Parathyroid adenoma (tissue), 2 donors: ENCODE data around the gene CEP128.

Source experiments
- H2AFZ ChIP-seq: fragments of 300-600 bp; sonication (generic); one replicate; pipeline ENCODE4 v1.7.0; 2017; ENCODE audit warnings: antibody characterized with exemption, mild to moderate bottlenecking
- H3K27ac ChIP-seq: fragments of 300-600 bp; sonication (generic); one replicate; pipeline ENCODE4 v1.7.0; 2017
- H3K27me3 ChIP-seq: fragments of 300-600 bp; sonication (generic); one replicate; pipeline ENCODE4 v1.7.0; 2017; ENCODE audit warnings: low read length; ENCODE audit not compliant: control insufficient read depth, insufficient read depth
- H3K36me3 ChIP-seq: fragments of 300-600 bp; sonication (generic); one replicate; pipeline ENCODE4 v1.7.0; 2017; ENCODE audit warnings: low read length; ENCODE audit not compliant: control insufficient read depth, insufficient read depth
- H3K4me1 ChIP-seq: fragments of 300-600 bp; sonication (generic); one replicate; pipeline ENCODE4 v1.7.0; 2017; ENCODE audit warnings: control low read depth
- H3K4me2 ChIP-seq: fragments of 300-600 bp; sonication (generic); one replicate; pipeline ENCODE4 v1.7.0; 2017; ENCODE audit warnings: low read length
- H3K4me3 ChIP-seq: fragments of 300-600 bp; sonication (generic); one replicate; pipeline ENCODE4 v1.7.0; 2017; ENCODE audit warnings: low read depth, low read length
- H3K79me2 ChIP-seq: fragments of 300-600 bp; sonication (generic); one replicate; pipeline ENCODE4 v1.7.0; 2017; ENCODE audit warnings: control low read depth
- H3K9ac ChIP-seq: fragments of 300-600 bp; sonication (generic); one replicate; pipeline ENCODE4 v1.7.0; 2017; ENCODE audit warnings: mild to moderate bottlenecking
- H3K9me3 ChIP-seq: fragments of 300-600 bp; sonication (generic); one replicate; pipeline ENCODE4 v1.7.0; 2017; ENCODE audit warnings: low read length; ENCODE audit not compliant: control insufficient read depth
- TF ChIP-seq, protein P1 (sequence below): fragments of 300-600 bp; sonication (generic); IDR thresholded peaks from one replicate; pipeline ENCODE4 v1.7.0; 2017; ENCODE audit warnings: antibody characterized with exemption, mild to moderate bottlenecking
- donor health status: primary hyperparathyroidism.

Gene CEP128

GRCh38 chr14:80628547-80628946, 313.0 kb downstream of the CEP128 start:
- Histone ChIP-seq H3K27ac (no peak overlapping the region), H2AFZ (no peak overlapping the region), H3K4me1 (no peaks in the 10 kb centered on the region), H3K79me2 (no peaks in the 10 kb centered on the region), H3K9ac (no peak overlapping the region), H3K4me2 (no peak overlapping the region), H3K36me3 (no peaks in the 10 kb centered on the region), H3K4me3 (no peak overlapping the region), H3K27me3 (no peaks in the 10 kb centered on the region), H3K9me3 (no peaks in the 10 kb centered on the region)
- TF ChIP-seq, protein P1, sequence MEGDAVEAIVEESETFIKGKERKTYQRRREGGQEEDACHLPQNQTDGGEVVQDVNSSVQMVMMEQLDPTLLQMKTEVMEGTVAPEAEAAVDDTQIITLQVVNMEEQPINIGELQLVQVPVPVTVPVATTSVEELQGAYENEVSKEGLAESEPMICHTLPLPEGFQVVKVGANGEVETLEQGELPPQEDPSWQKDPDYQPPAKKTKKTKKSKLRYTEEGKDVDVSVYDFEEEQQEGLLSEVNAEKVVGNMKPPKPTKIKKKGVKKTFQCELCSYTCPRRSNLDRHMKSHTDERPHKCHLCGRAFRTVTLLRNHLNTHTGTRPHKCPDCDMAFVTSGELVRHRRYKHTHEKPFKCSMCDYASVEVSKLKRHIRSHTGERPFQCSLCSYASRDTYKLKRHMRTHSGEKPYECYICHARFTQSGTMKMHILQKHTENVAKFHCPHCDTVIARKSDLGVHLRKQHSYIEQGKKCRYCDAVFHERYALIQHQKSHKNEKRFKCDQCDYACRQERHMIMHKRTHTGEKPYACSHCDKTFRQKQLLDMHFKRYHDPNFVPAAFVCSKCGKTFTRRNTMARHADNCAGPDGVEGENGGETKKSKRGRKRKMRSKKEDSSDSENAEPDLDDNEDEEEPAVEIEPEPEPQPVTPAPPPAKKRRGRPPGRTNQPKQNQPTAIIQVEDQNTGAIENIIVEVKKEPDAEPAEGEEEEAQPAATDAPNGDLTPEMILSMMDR = no peak

- H3K27me3 ChIP-seq = no peaks in the 10 kb centered on the region
Measured at GRCh38 chr14:80627745-80628144, 313.8 kb downstream of the CEP128 start.

DNA sequence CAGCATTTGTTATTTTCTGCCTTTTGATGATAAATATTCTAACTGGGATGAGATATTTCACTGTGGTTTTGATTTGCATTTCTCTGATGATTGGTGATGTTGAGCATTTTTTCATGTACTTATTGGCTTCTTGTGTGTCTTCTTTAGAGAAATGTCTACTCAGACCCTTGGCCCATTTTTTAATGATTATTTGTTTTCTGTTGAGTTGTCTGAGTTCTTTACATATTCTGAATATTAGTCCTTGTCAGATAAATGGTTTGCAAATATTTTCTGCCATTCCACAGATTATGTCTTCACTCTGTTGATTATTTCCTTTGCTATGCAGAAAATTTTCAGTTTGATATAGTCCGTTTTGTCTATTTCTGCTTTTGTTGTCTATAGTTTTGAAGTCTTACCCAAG, 317.0 kb downstream of the CEP128 start:
- no peak overlapping the region for H3K4me3 ChIP-seq
- no peaks in the 10 kb centered on the region for H3K4me1 ChIP-seq
- H3K4me2 ChIP-seq = no peak overlapping the region
- H2AFZ ChIP-seq = no peak overlapping the region
- no peak overlapping the region for H3K9ac ChIP-seq
- TF ChIP-seq, protein P1 = no peak
- H3K9me3 ChIP-seq = no peaks in the 10 kb centered on the region
- H3K27ac ChIP-seq = no peak overlapping the region
- H3K36me3 ChIP-seq = no peaks in the 10 kb centered on the region
- no peaks in the 10 kb centered on the region for H3K79me2 ChIP-seq
- H3K27me3 ChIP-seq = no peaks in the 10 kb centered on the region

More at GRCh38 chr14:80627745-80628144, 313.8 kb downstream of the CEP128 start:
- Histone ChIP-seq H3K4me3 (no peak overlapping the region), H3K27ac (no peak overlapping the region), H3K79me2 (no peaks in the 10 kb centered on the region), H3K36me3 (no peaks in the 10 kb centered on the region), H2AFZ (no peak overlapping the region), H3K4me1 (no peaks in the 10 kb centered on the region), H3K4me2 (no peak overlapping the region), H3K9ac (no peak overlapping the region), H3K9me3 (no peaks in the 10 kb centered on the region)
- TF ChIP-seq, protein P1 = no peak

DNA sequence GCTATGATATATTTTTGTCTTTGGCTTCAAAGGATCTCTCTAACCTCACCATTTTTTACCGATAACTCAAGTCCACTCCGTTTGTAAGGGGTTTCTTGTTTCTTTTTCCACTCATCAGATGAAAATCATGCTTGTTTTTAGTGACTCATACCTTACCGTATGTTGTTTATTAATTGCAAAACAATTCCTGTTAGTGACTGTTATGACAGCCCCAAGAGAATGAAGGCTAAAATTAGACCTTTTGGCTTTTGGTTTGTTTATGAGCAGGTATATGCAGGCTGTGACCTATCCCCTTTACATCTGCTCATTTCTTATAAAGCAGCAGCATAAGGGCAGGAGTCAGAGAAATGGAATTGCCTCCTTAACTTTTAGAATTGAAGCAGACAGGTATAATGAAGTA, 319.8 kb downstream of the CEP128 start:
- Histone ChIP-seq H3K27me3 (no peaks in the 10 kb centered on the region), H3K4me3 (no peak overlapping the region), H3K9ac (no peak overlapping the region), H3K27ac (no peak overlapping the region), H3K79me2 (no peaks in the 10 kb centered on the region), H3K9me3 (no peaks in the 10 kb centered on the region), H2AFZ (no peak overlapping the region), H3K4me1 (no peaks in the 10 kb centered on the region), H3K4me2 (no peak overlapping the region), H3K36me3 (no peaks in the 10 kb centered on the region)
- TF ChIP-seq, protein P1 = no peak

GRCh38 chr14:80620434-80620833, 321.1 kb downstream of the CEP128 start:
- Histone ChIP-seq H3K27me3 (no peaks in the 10 kb centered on the region), H3K4me1 (no peaks in the 10 kb centered on the region), H2AFZ (no peak overlapping the region), H3K9ac (no peak overlapping the region), H3K79me2 (no peaks in the 10 kb centered on the region), H3K9me3 (no peaks in the 10 kb centered on the region), H3K27ac (no peak overlapping the region), H3K36me3 (no peaks in the 10 kb centered on the region), H3K4me3 (no peak overlapping the region), H3K4me2 (no peak overlapping the region)
- TF ChIP-seq, protein P1 = no peak
